ENCODE data around the gene MEIOSIN.

DNA sequence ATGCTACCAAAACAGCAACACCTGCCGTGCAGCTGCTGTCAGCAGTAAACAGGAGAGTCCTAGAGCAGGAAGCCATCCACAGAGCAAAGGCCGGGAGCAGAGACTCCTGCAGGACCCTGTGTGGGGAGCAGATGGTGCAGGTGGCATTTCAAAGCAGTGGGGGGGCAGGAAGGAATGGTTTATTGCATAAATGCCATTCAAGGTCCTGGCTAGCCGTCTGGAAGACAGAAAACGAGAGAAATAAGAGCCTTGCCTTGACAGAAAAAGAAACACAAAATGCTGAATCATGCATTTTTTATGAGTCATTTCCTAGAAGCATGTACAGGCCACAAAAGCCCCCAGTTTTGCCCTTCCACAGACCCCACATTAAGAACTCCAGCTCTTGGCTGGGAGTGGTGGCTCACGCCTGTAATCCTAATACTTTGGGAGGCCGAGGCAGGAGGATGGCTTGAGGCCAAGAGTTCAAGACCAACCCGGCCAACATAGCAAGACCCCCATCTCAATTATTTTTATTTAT is 76.5 kb downstream of the MEIOSIN start:
- no peak for TF ChIP-seq POLR2AphosphoS5 (IDR thresholded peaks at IDR 0.05)
- TF ChIP-seq EZH2 (IDR thresholded peaks at IDR 0.05; ENCODE audit: borderline replicate concordance, insufficient read depth, low read length, poor library complexity, severe bottlenecking) = no peak
